Activated naive CD4-positive, alpha-beta T cell treated with Interleukin-2 at 50 U/mL for 16 hours (primary cell): Measurements from ENCODE around the gene IRS1.

Source experiments
- DNase-seq: peaks from one replicate; pipeline ENCODE4 v3.0.0-alpha.2; 2020

IRS1 gene

GRCh38 chr2:226790011-226790410, 9.6 kb downstream of the IRS1 start:
- no peak for DNase-seq

DNA sequence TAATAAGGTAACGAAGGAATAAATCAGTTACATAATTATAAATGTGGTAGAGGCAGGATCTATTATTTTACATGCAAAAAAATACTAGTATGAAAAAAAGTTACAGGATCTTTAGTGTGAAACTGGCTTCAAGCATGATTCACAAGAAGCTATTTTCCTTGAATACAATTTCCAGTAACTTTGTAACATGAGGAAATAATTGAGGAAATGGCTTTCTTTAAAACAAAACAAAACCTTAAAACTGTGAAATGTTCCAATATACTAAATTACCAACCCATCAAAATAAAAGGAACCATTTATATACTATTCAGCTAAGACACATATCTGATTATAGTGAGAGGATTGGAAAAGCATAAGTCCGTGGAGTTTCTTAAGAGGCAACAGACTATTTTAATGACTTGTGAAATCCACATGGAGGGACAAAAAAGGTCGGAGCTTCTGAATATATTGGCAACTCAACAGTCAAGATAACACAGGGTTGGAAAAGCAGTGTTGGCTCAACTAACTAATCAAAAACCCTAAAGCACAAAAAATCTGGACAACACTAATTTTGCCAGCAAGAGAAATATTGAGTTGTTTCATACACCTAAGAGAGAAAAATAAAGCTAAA, 10.6 kb downstream of the IRS1 start:
- no peak for DNase-seq

DNA sequence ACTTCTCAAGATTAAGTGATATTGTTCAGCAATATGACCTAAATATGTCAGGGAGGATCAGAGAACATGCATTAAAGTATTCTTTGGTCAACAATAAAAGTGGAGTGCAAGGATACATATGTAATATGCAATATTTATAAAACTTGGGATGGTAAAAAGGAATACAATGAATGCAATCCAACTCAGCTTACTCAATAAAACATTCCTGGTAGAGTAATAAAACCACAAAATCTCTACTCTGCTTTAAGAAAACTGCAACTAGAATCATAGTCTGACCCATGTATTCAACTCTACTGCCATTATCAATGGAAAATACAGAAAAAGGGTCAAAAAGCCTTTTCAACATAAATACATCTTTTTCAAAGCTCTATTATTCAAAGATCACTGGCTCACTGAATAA, 11.6 kb downstream of the IRS1 start:
- no peak for DNase-seq

GRCh38 chr2:226783885-226784284, 15.7 kb downstream of the IRS1 start:
- DNase-seq = no peak

- no peak for DNase-seq
Observed at GRCh38 chr2:226782092-226782713, 17.4 kb downstream of the IRS1 start.

DNA sequence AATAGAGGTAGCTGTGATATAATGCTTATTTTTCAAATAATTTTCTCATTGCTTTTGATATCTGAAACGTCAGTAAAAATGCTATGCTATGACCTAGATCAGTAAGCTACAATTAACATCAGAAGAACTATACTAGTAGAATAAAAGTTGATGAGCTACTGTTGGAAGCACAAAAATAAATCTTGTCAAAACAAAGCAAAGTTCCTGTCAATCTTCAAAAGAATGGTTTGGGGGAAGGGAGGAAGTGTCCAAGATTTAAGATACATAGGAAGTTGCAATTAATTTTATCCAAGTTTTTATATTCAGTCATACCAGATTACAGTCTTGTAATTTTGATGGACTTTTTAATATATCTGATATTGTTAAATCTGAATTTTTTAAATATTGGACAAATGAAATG, 19.2 kb downstream of the IRS1 start:
- DNase-seq = no peak

- no peak for DNase-seq
Observed at GRCh38 chr2:226777611-226778010, 22.0 kb downstream of the IRS1 start.

DNA sequence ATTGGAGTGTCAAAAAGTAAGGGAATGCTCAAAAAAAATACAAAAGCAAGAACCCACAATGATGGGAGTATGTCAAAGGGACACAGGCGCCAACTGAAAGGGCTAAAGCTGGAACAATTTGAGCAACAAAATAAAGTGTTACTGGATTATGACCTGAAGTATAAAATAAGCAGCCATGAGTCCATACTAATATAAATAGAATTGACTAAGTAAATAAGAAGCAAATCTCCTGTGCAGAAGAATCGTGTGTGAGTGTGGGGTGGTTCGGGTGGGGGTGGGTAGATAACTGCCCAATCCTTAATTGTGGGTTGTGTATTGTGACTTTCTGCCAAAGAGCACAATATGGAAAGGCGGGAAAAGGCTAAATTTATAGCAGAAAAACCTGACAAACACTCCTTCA, 23.5 kb downstream of the IRS1 start:
- DNase-seq = no peak

DNA sequence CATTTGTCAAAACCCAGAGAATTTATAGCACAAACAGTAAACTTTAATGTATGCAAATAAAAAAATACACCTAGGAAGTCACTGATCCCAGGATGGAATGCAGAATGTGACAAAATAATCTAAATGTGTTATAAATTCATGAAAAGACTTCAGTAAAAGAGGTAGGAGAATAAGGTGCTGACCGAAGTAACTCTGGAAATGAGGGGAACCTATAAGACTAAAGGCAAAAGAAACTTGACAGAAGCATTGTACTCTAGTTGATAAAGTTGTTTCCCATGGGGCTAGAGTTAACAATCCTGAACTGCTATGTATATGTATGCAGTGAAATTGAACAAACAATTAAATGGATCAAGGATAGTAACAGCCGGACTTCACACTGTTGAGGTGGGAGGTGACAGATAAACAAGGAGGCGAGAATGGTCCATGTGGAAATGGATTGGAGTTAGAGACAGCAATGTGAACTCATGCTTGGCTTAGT, 24.5 kb downstream of the IRS1 start:
- DNase-seq = no peak

- no peak for DNase-seq
Observed at GRCh38 chr2:226773291-226773690, 26.3 kb downstream of the IRS1 start.

- no peak for DNase-seq
Observed at GRCh38 chr2:226772389-226773179, 27.0 kb downstream of the IRS1 start.

DNA sequence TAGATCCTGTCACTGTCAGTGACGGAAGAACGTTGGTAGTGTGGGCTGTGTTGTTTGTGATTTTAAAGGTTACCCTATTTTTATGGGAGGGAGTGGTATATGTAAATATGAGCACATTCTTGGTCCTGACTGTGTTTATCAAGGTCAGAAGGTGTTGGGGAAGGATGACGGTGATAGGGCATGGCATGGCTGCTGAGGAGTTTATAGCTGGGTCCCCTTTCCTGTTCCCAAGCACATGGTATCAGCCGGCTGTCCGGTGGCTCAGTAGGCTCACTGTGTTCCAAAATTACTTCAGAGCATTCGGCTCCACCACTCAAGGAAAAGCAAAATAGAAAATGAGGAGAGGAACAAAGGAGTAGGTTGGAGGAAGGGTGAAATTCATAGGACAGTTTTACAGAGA, 28.6 kb downstream of the IRS1 start:
- DNase-seq = no peak

GRCh38 chr2:226767056-226767813, 32.4 kb downstream of the IRS1 start:
- DNase-seq = no peak

- DNase-seq = no peak
Observed at GRCh38 chr2:226766352-226767055, 33.1 kb downstream of the IRS1 start.

DNA sequence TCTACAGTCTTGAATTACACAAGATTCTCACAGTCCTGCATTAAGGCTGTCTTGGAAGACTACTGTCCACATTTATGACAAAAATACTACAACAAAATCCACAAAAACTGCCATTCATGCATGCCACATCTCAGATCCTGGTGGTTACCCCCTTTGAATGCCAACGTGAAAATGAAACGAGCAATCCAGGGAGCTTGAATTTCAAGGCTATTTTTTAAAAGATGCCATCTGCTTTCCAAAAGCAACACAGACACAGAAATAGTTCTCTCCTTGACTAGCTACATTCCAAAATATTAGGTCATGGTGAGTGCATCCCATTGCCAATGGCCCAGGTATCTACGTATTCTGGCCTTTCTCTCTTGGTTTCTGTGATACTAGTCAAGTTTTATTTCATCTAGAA, 36.3 kb downstream of the IRS1 start:
- DNase-seq = no peak

DNA sequence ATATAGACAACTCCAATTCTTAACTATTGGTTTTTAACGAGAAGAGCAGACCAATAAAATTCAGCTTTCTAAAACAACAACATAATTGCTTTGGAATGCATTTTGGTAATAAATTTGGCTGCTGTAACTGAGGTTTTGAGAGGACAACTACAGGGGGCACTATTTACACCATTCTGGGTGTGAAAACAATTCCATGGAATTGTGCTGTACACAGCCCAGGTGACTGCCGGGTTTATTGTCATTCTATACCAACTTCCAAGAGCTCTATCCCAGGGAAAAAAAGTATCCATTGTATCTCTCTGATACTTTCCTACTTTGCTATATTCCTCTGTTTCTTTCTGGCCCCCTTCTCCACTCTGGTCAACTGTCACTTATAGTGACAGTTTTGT, 38.4 kb downstream of the IRS1 start:
- DNase-seq = no peak

- no peak for DNase-seq
Observed at GRCh38 chr2:226760412-226761194, 39.0 kb downstream of the IRS1 start.

- DNase-seq = no peak
Observed at GRCh38 chr2:226759768-226760167, 39.9 kb downstream of the IRS1 start.

DNA sequence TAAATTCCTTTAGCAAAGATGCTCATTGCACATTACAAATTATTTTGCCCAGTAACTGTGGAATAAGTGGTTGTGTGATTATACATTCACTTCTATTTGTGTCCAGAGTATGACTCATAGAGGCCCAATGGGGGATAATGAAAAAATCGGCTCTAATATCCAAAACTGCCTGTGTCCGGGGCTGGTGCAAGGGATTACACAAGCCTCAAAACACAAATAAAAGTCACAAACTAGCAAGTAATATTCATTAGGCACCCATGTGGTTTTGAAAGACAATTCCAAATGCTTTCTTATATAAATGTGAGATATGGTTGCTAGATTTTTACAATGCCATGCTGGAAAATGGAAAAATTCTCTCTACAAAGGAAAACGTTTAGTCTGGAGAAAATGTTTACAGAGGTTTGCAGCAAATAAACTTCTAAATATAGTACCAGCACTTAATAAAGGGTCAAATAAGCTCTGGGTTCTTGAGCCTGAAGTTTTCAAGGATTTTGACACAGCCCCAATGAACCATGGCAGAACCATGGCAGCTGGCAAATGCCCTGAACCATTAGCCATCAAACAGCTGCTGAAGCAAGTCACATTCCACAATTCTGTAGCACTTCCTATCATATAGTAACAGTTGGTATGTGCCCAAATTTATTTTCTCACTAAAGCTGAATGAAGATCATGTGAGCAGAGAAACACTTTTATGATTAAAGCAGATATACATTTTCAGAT, 40.5 kb downstream of the IRS1 start:
- no peak for DNase-seq

DNA sequence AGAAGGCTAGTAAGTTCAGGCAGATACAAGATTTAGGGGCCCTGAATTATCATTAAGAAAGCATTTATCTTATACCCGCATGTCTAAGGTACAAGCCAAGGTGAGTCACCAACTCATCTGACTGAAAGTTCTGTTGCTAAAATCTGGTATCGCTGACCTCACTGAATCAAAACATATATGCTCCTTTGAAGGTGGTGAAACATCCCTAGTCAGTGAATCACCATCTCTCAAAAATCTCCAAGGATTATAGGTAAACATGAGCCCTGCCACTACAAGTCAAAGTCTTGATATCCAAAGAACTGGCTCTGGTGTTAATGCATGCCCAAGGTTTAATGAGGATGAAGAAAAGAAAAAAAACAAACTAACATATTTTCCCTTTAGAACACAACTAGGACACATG, 43.5 kb downstream of the IRS1 start:
- DNase-seq = no peak

DNA sequence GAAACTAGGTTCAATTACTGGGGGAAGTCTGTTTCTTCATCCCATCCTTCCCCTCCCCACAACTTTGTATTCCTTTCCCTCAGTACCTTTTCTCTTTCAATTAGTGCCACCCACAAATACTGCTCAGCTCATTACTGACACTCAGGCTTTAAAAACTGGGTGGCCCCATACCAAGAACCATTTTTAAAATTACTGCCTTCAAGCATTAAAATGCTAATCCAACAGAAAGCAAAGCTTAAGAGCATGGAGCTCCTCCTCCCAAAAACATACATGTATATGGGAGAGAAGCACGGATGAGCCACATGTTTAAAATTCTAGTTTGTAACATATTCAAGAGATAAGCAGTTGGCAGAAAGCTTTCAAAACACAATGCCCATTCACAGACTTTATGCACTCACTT, 44.0 kb downstream of the IRS1 start:
- no peak for DNase-seq
